NCI-H2107 (cell line): ENCODE results near the gene NFE2L1.
"Not testable (repeated sequence)": the region's sequence is repeated elsewhere in the genome, so short reads cannot be mapped to it uniquely, and the experiment has no call there.

Experiments
- DNase-seq: peaks from one replicate; lab custom pipeline; 2025; lab: John Stamatoyannopoulos, UW

Gene NFE2L1

GRCh38 chr17:48067808-48068207, 19.6 kb downstream of the NFE2L1 start:
- not testable (repeated sequence) for DNase-seq

DNA sequence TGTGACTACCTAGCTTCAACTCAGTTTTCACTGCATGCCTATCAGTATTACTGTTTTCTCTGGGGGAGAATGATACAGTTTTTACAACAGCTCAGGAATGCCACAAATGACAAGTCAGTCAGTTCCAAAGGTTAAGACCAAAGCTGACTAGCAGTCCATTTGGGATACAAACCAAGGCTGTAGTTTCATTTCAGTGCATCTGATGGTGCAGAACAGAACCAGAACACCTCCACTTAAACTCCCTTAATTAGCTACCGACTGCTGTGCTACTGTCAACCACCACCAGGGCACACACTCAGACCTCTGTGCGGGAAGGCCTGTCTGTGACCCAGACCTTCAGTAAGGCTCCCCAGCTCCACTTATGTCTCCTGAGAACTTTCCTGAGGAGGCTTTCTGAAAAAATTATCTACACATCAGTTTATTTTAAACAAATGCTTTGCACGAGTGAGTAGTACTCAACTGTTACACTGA, 20.4 kb downstream of the NFE2L1 start:
- DNase-seq, result no peak

DNA sequence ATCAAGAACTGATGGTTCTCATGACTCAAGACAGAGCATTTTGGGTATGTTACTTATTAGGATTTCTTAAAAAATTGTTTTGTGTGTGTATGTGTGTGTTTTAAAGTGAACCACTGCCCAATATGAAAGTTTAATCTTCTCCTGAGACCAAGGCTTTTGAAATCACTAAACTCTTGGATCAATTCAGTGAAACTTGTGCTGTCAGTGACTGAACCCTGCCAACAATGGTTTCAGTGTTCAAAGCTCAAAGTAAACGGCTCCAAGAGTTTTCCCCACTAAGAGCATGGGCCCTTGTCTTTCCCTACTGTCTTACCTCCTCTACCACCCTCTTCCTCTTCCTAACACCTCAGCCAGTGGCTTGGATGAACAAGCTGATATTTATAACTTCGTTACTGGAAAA, 22.0 kb downstream of the NFE2L1 start:
- DNase-seq, result no peak

DNA sequence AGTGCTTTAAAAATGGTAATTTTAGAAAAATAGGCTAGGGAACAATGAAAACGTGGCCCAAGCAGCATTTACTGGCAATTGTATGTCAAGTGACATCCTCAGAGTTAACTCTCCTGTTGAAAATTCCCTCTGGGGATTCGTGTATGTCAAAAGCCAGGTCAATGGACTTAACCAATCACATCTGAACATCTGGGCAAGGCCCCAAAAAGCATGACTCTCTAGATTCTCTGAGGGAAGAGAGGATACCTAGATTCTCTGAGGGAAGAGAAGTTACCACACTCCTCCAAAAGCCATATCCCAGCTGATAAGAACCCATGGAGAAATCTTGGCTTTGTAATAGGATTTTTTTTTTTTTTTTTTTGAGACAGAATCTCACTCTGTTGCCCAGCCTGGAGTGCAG, 23.5 kb downstream of the NFE2L1 start:
- no peak for DNase-seq

- not testable (repeated sequence) for DNase-seq
Observed at GRCh38 chr17:48072811-48073210, 24.7 kb downstream of the NFE2L1 start.

GRCh38 chr17:48073566-48074094, 25.5 kb downstream of the NFE2L1 start:
- not testable (repeated sequence) for DNase-seq

DNA sequence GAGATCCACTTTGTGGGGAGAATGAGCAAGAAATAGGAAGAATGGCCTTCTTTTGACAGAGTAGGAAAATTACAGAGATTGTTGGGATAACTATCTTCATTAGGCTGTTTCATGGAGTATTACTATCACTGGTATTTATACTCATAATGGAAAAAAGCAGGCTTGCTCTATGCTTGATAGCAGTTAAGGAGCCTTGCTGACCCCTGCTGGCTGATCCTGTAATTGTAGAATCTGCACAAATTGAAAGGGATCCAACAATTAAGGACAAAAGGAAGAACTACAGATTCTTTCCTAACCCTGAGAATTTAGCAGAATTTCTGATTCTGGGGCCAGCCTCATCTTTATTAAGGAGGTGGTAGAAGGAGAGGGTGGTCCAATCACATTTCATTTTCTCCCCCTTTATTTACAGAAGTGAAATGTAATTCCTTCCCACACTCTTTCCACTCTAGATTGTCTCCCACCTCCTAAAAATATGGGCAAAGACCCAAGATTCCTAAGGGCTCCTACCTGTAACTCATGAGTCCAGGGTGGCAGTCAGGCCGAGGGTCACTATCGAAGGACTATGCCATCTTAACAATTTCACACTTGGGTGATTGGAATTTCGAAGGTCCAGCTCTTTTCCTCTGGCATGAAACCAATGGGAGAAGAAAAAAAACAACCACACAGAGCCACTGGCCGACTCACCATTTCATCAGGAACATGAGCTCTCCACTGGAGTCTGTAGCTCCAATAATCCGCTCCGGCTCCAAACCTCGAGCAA, 26.3 kb downstream of the NFE2L1 start:
- no peak for DNase-seq

GRCh38 chr17:48077152-48077551, 29.0 kb downstream of the NFE2L1 start:
- DNase-seq, result not testable (repeated sequence)

DNA sequence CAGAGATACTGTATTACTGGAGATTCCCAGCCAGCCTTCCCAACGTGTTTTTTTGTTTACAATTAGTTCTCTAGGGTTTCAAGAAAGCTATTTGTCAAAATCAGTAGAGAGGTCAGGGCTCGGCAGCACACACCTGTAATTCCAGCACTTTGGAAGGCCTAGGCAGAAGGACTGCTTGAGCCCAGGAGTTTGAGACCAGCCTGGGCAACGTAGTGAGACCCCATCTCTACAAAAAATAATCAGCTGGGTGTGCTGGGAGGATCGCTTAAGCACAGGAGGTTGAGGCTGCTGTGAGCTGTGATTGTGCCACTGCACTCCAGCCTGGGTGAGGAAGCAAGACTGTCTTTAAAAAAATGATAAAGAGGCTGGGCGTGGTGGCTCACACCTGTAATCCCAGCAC, 33.7 kb downstream of the NFE2L1 start:
- no peak for DNase-seq

GRCh38 chr17:48084932-48085331, 36.8 kb downstream of the NFE2L1 start:
- no peak for DNase-seq

GRCh38 chr17:48093341-48094045, 45.3 kb downstream of the NFE2L1 start:
- DNase-seq, result no peak

- DNase-seq, result no peak
Observed at GRCh38 chr17:48095611-48096010, 47.5 kb downstream of the NFE2L1 start.

GRCh38 chr17:48100160-48100559, 52.0 kb downstream of the NFE2L1 start:
- DNase-seq, result no peak

- no peak for DNase-seq
Observed at GRCh38 chr17:48100591-48101011, 52.4 kb downstream of the NFE2L1 start.

DNA sequence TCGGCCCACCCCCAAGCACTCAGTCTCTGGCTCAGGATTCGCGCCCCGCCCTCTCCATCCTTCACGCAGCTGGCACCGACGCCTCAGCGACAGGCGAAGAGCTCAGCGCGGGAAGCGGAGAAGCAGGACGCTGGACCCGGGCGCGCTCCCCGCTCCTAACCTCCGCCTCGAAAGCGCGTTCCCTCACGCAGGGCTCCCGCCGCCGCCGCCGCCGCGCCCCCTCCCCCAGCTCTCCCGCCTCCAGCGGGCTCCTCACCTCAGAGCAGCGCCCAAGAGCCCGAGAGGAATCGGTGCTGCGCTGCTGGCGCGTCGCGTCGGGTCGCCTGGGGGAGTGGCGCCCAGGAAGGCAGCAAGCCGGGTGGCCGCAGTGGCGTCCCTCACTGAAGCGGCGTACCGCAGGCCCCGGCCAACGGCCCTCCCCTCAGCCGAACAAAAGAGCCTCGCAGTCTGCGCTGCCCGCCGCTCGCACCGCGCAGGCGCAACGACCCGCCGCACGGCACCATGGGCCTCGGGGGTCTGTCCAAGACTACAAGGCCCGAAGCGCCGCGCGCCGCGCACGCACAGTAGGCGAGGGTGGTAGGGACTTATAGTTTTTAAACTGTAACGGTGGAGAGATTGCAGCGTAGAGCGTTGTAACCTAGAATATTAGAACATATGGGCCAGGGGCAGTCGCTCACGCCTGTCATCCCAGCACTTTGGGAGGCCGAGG, 53.0 kb downstream of the NFE2L1 start, which contains the start of gene CBX1:
Gene CBX1 (minus strand): TSS at position 467 of the 709 bp plus-strand sequence. CDS start 24,474 bp downstream, outside the sequence.
- DNase-seq, result peak; percentile 91

- no peak for DNase-seq
Observed at GRCh38 chr17:48102043-48102750, 54.0 kb downstream of the NFE2L1 start.

DNA sequence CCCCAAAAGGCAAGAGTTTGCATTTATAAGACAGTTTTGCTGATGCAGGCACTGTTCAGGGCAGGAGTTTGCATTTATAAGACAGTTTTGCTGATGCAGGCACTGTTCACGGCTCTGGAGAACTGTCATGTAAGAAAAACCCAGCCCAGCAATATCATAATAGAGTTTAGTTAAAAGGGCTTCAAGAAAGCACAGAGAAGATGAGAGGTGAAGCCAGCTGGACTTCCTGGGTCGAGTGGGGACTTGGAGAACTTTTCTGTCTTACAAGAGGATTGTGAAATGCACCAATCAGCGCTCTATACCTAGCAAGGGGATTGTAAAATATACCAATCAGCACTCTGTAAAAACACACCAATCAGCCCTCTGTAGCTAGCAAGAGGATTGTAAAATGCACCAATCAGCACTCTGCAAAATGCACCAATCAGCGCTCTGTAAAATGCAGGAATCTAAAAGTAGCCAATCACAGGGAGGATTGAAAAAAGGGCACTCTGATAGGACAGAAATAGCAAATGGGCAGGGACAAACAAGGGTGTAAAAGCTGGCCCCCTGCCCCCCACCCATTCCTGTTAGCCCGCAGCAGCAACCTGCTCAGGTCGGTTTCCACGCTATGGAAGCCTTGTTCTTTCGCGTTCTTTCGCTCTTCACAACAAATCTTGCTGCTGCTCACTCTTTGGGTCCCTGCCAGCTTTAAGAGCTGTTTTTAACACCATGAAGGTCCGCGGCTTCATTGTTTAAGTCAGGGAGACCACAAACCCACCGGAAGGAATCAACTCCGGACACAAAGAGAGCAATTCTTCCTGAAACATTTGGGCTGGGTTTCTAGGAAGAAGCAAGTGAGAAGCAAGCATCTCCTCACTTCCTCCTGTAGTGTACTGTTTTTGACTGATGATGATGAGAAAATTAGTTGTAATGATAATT, 54.9 kb downstream of the NFE2L1 start:
- no peak for DNase-seq

DNA sequence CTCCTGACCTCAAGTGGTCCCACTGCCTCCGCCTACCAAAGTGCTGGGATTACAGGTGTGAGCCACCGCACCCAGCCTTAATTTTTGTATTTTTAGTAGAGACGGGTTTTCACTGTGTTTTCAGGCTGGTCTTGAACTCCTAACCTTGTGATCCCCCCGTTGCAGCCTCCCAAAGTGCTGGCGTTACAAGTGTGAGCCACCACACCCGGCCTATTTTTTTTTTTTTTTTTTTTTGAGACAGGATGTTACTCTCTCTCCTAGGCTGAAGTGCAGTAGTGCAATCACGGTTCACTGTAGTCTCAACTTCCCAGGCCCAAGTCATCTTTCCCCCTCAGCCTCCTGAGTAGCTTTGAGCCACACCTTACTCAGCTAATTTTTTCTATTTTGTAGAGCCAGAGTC, 56.3 kb downstream of the NFE2L1 start:
- no peak for DNase-seq

DNA sequence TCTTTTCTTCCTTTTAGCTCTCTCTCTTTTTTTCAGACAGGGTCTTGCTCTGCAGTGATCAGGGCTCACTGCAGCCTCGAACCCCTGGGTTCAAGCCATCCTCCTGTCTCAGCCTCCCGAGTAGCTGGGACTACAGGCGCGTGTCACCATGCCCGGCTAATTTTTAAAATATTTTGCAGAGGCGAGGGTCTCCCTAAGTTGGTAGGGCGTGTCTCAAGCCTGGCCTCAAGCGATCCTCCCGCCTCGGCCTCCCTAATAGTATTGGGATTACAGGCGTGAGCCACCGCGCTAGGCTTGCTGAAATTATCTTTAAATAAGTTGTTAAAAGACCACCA, 58.6 kb downstream of the NFE2L1 start:
- no peak for DNase-seq

DNA sequence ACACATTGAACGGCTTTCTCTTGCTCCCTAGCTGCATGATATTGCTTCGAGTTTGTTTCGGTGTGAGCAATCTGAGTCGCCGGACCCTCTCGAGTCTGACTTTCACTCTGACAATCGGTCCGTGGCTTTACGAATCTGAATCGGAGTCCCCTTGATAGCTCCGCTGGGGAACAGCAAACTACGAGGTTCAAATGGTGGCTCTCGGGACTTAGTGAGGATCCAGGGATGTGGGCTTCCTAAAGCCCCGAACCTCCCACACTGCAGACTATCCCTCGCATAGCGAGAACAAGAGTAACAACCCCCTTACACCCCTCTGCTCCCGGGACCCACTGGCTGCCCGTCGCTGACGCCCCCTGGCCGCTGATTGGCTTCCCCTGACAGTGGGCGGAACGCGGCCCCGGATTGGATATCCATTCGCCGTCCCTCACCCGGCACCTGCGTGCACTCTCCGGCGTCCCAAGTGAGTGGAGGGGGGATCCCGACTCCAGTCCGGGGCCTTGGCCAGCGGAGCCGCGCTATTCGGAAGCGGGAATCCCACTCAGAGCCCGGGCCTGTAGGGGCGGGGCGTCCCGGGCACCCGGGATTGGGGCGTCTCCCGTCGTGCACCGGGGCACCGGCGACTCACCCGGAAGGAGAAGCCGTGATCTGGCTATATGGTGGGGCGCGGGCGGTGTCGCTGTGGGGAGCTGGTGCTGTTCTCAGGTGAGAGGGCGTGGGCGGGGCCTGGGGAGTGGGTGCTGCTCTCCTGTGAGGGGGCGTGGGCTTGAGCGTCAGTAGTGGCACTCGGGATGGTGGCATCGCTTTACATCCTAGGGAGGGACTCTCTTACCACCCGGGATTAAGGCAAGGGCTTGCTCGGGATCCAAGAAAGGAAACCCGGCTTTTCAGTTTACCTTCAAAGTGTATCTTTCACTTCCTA, 59.2 kb downstream of the NFE2L1 start, which contains the start of gene SNX11:
Gene SNX11 (plus strand): TSS at position 630 of the 919 bp plus-strand sequence. CDS start 4,278 bp downstream, outside the sequence.
- peak; percentile 92 for DNase-seq
